HEK293T (cell line): ENCODE measurements around the gene GIGYF2.

ENCODE experiments used
- FOXK2 ChIP-seq: fragments of 450-650 bp; IDR thresholded peaks from 2 replicates; pipeline ENCODE4 v1.6.1; 2016; ENCODE audit warnings: mild to moderate bottlenecking
- PKNOX1 ChIP-seq: fragments of 450-650 bp; IDR thresholded peaks from 2 replicates; pipeline ENCODE4 v1.6.1; 2016

DNA sequence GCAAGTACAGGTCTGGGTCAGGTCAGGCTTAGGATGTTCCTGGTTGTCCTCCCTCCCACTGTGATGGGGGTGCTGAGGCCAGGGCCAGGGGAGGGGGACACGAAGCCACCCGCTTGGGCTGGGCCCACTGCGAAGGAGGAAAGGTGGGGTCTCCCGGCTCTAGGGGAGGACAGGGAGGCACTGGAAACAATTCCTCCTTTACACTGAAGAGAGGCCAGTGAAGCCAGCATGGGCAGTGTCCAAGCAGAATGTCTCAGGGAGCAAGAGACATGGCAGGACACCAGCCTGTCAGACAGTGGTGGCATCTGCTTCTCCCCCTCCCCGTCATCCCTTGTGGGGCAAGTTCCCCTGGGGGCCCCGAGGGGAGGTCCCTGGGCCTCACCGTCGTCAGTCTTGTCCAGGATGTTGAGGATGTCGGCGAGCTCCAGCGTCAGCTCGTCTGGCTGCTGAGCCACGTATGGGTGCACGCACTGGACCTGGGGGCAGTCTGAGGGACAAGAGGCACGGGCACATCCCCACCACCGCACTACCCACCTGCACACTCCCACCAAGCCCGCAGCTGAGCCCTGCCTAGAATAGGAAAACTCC lies 183.7 kb downstream of the GIGYF2 start:
- TF ChIP-seq PKNOX1 (no peak), FOXK2 (no peak)
